Mononuclear cell (primary cell): ENCODE data around the gene ZDHHC7. TPM values are rescaled to one million over a fixed set of nuclear protein-coding genes. Genes with fewer than 3 reads are reported as not detected.
"Not testable (repeated sequence)": the region's sequence is repeated elsewhere in the genome, so short reads cannot be mapped to it uniquely, and the experiment has no call there.

Experiments used
- H3K27me3 ChIP-seq: 2 replicates; pipeline ENCODE4 v1.6.0; 2011; ENCODE audit warnings: low read length, control low read depth; ENCODE audit not compliant: insufficient read depth
- H3K4me1 ChIP-seq: 2 replicates; pipeline ENCODE4 v1.5.1; 2011; ENCODE audit warnings: mild to moderate bottlenecking, low read length, control low read depth; ENCODE audit not compliant: insufficient read depth
- H3K4me3 ChIP-seq: 2 replicates; pipeline ENCODE4 v1.5.1; 2011; ENCODE audit warnings: mild to moderate bottlenecking, low read length, moderate library complexity
- H3K9me3 ChIP-seq: 2 replicates; pipeline ENCODE4 v1.5.1; 2011; ENCODE audit warnings: low read depth, mild to moderate bottlenecking, control low read depth, low read length
- total RNA-seq: library from RNA; depleted of rRNA; stranded (reverse); fragments of >200 nt; gene quantifications from one replicate; pipeline ENCODE4 v1.2.3, GENCODE V29; 2012

ZDHHC7 gene
- total RNA-seq, 1 donor = 101 TPM

DNA sequence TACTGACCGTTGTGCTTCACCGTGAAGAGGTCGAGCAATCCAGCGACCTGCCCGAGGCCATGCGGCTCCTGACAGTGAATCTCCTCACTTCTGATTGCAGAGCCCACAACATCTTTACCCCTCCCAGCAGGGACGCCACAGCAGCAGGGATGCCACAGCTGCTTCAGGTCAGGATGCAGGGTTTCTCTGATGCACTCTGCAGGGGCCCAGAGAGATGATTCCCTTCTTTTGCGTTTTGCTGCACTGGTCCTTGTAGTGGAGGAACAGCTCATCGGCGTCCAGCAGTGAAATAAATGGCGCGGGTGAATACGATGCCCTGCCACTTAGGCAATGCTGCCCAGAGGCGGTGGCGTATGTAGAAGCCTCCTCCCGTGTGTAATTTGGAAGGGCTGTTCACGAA is 21.8 kb upstream of the ZDHHC7 start:
- H3K4me1 ChIP-seq = peaks cover 44% of the 10 kb centered on the region

GRCh38 chr16:85032187-85032586 is 20.9 kb upstream of the ZDHHC7 start:
- H3K9me3 ChIP-seq, H3K27me3 ChIP-seq, H3K4me3 ChIP-seq: not testable (repeated sequence)
- H3K4me1 ChIP-seq = peaks cover 48% of the 10 kb centered on the region

More for the DNA sequence above, 21.8 kb upstream of the ZDHHC7 start:
- Histone ChIP-seq H3K9me3 (no peaks in the 10 kb centered on the region), H3K4me3 (no peak overlapping the region), H3K27me3 (no peaks in the 10 kb centered on the region)

GRCh38 chr16:85031451-85031850 is 20.1 kb upstream of the ZDHHC7 start:
- Histone ChIP-seq H3K27me3 (no peaks in the 10 kb centered on the region), H3K4me3 (no peak overlapping the region), H3K9me3 (no peaks in the 10 kb centered on the region), H3K4me1 (peaks cover 48% of the 10 kb centered on the region)

DNA sequence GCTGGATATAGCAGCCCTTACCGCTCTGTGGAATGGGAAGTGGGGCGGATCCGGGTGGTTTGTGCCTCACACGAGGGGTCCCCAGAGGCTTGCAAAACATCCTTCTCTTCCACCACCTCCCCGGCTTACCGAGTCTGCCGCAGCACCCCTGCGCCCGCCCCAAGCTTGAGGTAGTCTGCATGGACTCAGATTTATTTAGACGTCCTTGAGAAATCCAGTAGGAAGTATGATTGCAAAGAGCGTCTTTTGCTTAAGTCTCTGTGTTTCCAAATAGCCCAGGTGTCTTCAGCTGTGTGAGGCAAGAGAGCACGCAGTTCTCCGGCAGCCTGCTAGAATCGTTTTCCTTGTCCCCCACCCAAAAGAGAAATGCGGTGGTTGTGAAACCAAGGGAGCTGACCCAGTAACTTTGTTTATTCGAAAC is 18.7 kb upstream of the ZDHHC7 start:
- H3K4me1 ChIP-seq = peaks cover 58% of the 10 kb centered on the region

GRCh38 chr16:85029408-85029784 is 18.1 kb upstream of the ZDHHC7 start:
- no peak overlapping the region for H3K4me3 ChIP-seq
- peaks cover 64% of the 10 kb centered on the region for H3K4me1 ChIP-seq
- no peaks in the 10 kb centered on the region for H3K9me3 ChIP-seq
- H3K27me3 ChIP-seq = no peaks in the 10 kb centered on the region

More for the DNA sequence above, 18.7 kb upstream of the ZDHHC7 start:
- H3K9me3 ChIP-seq = no peaks in the 10 kb centered on the region
- no peak overlapping the region for H3K4me3 ChIP-seq
- no peaks in the 10 kb centered on the region for H3K27me3 ChIP-seq

DNA sequence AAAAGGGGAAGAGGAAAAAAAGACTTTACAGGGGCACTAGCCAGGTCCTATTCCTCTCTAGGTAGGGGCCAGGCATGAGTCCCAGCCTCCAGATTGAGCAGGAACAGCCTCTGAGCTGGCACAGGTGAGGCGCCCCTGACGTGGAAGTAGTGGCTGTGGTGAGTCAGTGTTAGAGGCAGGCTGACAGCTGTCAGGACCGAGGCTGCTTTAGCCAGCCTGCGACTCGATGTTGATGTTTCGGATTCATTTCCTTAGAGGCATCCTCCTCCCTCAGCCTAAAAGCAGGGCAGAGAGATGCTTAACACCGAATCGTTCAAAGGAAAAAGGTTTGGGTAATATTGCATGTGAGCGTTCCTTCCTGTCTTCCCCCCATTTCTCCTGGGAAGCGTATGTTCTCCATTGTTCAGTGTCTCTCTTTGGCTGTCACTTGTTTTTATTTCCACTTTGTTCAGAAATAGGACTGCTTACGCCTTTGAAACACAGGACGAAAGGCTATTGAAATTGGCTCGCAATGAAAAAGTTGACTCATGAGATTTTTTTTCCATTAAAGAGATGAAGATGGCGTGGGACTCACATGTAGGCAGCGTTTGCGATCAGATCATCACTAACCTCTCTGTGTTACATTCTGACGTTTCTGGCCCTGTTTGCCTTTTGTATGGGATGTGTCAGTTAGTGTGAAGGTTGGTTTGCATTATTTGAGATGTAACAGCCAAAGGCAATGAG is 17.5 kb upstream of the ZDHHC7 start:
- H3K27me3 ChIP-seq = no peaks in the 10 kb centered on the region
- peak overlapping the region; percentile 84 for H3K4me3 ChIP-seq
- peaks cover 67% of the 10 kb centered on the region for H3K4me1 ChIP-seq
- H3K9me3 ChIP-seq = no peaks in the 10 kb centered on the region

DNA sequence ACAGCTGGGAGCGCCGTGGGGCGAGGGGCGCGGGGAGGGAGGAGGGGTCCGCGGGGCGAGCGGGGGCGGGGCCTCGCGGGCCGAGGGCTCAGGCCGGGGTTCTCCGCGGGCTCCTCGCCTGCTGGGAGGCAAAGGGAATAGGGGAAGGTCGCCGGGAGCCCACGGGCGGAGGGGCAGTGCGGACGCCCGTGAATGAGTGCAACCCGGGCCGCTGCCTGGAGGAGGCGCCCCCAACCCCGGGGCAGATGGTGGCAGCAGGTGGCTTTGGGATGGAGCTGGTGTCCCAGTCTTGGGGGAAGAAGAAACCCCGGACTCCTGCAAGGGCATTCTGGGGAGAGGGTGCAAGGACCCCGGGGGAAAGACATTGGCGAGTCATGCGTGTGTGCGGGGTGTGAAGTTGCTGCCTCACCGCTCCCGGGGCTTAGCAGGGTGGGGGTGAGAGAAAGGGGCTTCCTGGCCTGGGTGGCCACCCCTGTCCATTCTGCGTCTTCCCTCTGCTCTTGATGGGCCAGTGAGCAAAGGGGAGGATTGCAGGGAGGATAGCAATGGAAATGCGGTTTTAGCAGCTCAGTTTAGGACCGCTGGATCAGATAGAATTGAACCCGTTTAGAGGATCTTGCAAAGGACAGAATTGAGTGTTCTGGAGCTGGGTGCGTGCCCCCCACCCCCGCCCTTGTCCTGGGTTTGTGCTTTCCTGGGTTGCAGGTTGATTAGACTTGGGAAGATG is 16.8 kb upstream of the ZDHHC7 start:
- no peaks in the 10 kb centered on the region for H3K27me3 ChIP-seq
- H3K4me3 ChIP-seq = peak overlapping the region; percentile 84
- H3K4me1 ChIP-seq = peaks cover 67% of the 10 kb centered on the region
- H3K9me3 ChIP-seq = no peaks in the 10 kb centered on the region

DNA sequence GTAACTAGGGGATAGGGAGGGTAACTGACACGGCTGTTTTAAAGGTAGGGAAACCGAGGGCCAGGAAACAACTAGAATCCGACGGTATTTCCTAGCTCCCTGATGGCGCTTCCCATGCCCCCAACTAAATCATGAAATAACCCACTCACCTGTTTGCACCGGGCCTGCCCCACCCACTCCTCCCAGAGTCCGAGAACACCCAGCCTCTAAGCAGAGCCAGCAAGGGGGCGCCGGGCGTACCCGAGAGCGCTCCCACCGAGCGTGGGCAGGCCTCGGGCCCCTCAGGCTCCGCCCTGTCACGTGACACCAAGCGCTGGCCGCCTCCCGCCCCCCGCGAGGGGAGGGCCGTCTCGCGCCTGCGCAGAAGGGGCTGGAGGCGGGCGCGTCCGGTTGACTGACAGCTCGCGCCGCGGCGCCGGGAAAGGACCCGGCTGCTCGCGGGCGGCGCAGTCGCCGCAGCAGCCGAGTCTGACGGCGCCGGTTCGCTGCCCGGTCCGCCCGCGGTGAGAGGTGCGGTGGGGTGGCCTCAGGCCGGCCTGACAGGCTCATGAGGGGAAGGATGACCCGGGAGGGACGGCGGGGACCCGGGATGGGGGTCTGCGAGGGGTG is 16.1 kb upstream of the ZDHHC7 start, which contains the start of gene KIAA0513:
Gene KIAA0513 (plus strand): TSS at position 447 of the 609 bp plus-strand sequence. CDS start 39,277 bp downstream, outside the sequence.
- H3K4me1 ChIP-seq = peaks cover 67% of the 10 kb centered on the region
- peak within 1 kb of the TSS; percentile 84 for H3K4me3 ChIP-seq
- no peaks in the 10 kb centered on the region for H3K27me3 ChIP-seq
- no peaks in the 10 kb centered on the region for H3K9me3 ChIP-seq

DNA sequence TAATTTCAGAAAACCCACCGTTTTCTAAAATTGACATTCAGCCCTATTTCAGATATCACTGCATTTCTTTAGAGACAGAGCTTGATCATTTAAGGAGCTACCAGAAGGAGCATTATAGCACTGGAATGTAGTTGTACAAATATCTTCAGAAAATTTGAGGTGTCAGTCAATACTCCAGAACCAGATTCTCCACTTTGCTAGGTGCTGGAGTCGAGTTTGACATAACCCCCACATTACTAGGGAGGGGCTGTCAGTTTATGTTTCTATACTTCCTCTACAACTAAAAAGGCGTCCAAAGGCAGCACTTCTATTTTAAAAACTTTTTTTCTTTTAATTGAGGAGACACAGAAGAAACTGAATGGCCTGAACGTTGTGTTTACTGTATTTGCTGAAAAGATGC is 15.4 kb upstream of the ZDHHC7 start:
- Histone ChIP-seq H3K9me3 (no peaks in the 10 kb centered on the region), H3K4me1 (peaks cover 67% of the 10 kb centered on the region), H3K4me3 (peak overlapping the region; percentile 84), H3K27me3 (no peaks in the 10 kb centered on the region)

- Histone ChIP-seq H3K9me3 (no peaks in the 10 kb centered on the region), H3K4me3 (no peak overlapping the region), H3K27me3 (no peaks in the 10 kb centered on the region), H3K4me1 (peaks cover 62% of the 10 kb centered on the region)
Measured at GRCh38 chr16:85025781-85026653, 14.7 kb upstream of the ZDHHC7 start.

GRCh38 chr16:85019659-85020245 is 8.4 kb upstream of the ZDHHC7 start:
- H3K27me3 ChIP-seq = no peaks in the 10 kb centered on the region
- H3K9me3 ChIP-seq = no peaks in the 10 kb centered on the region
- peaks cover 46% of the 10 kb centered on the region for H3K4me1 ChIP-seq
- no peak overlapping the region for H3K4me3 ChIP-seq

DNA sequence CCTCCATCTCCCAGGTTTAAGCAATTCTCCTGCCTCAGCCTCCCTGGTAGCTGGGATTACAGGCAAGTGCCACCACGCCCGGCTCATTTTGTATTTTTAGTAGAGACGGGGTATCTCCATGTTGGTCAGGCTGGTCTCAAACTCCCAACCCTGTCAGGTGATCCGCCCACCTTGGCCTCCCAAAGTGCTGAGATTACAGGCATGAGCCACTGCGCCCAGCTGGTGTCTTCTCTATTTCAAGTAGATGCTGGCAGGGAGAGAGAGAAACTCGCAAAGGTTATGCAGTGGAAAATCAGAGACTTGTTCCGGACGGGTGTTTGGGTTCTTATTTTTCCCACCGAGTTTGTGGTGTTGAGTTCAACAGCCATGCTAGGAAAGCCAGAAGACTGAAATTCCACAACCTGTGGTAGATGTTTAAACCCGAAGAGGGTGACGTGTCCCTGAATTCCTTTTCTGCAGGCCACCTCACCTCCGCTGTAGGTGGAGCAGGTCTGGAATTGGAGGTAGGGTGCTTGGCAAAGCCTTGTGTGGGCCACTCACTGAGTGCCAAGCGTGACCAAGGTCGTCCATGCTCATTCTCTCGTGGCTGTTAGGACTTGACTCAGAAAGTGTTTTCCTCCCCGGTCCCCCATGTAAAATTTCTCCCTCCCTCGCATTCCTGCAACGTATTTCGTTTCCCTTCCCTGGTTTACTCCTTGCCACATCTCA is 7.3 kb upstream of the ZDHHC7 start:
- H3K4me3 ChIP-seq = no peak overlapping the region
- H3K27me3 ChIP-seq = no peaks in the 10 kb centered on the region
- no peaks in the 10 kb centered on the region for H3K9me3 ChIP-seq
- H3K4me1 ChIP-seq = peaks cover 51% of the 10 kb centered on the region

GRCh38 chr16:85017633-85018032 is 6.3 kb upstream of the ZDHHC7 start:
- Histone ChIP-seq H3K9me3 (no peaks in the 10 kb centered on the region), H3K4me3 (no peak overlapping the region), H3K4me1 (peaks cover 60% of the 10 kb centered on the region)

DNA sequence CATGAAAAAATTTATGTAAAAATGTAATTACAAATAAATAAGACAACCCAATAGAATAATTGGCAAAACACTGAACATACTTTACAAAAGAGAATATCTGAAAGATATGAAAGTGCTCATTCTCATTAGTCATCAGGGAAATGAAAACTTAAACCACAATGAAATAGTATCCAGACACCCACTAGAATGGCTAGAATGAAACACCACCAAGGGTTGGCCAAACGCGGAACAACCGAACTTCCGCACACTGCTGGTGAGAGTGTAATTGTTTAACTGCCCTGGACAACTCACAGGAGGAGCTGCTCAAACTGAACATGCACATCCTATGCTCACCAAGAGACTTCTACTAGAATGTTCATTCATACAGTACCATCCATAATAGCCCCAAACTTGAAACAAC is 5.8 kb upstream of the ZDHHC7 start:
- H3K4me1 ChIP-seq = peaks cover 64% of the 10 kb centered on the region
- H3K9me3 ChIP-seq = no peaks in the 10 kb centered on the region
- H3K4me3 ChIP-seq = no peak overlapping the region
- H3K27me3 ChIP-seq = no peaks in the 10 kb centered on the region

More at GRCh38 chr16:85017633-85018032, 6.3 kb upstream of the ZDHHC7 start:
- H3K27me3 ChIP-seq = no peaks in the 10 kb centered on the region
